Measurements from ENCODE around the gene C1QTNF1.

Gene C1QTNF1, protein sequence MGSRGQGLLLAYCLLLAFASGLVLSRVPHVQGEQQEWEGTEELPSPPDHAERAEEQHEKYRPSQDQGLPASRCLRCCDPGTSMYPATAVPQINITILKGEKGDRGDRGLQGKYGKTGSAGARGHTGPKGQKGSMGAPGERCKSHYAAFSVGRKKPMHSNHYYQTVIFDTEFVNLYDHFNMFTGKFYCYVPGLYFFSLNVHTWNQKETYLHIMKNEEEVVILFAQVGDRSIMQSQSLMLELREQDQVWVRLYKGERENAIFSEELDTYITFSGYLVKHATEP

DNA sequence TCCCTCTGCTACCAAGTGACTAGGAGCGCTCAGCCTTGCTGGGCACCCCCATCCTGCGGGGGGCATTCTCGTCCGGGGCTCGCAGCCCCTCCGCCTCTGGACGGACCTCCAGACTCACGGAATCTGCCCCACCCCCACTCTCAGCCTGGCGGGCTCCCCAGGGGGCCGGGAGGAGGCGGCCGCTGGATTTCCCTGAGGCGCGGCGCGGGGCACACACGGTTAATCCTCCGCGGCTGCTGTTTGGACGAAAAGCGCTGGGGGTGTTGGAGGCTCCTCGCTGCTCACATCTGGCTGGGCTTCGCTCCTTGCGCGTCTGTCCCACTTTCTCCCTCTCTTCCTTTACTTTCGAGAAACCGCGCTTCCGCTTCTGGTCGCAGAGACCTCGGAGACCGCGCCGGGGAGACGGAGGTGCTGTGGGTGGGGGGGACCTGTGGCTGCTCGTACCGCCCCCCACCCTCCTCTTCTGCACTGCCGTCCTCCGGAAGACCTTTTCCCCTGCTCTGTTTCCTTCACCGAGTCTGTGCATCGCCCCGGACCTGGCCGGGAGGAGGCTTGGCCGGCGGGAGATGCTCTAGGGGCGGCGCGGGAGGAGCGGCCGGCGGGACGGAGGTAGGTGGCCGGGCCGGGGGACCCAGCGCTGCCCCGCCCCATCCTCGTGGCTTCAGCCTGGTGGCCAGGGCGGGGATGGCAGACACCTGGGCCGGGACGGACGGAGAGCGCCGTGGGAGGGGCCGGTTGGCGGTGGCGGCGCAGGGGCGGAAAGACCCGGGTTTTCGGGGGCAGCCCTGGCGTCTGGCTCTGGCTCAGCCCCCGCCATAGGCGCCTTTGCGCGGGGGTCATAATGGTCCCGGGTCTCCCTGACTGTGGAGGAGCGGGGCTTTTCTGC lies at the start of gene C1QTNF1:
Gene C1QTNF1, plus strand, starts transcription at position 284 of the 886 bp plus-strand sequence. CDS start 19,800 bp downstream, outside the sequence.
- peak; percentile 38 for DNase-seq (ENCODE audit: low spot score)

DNA sequence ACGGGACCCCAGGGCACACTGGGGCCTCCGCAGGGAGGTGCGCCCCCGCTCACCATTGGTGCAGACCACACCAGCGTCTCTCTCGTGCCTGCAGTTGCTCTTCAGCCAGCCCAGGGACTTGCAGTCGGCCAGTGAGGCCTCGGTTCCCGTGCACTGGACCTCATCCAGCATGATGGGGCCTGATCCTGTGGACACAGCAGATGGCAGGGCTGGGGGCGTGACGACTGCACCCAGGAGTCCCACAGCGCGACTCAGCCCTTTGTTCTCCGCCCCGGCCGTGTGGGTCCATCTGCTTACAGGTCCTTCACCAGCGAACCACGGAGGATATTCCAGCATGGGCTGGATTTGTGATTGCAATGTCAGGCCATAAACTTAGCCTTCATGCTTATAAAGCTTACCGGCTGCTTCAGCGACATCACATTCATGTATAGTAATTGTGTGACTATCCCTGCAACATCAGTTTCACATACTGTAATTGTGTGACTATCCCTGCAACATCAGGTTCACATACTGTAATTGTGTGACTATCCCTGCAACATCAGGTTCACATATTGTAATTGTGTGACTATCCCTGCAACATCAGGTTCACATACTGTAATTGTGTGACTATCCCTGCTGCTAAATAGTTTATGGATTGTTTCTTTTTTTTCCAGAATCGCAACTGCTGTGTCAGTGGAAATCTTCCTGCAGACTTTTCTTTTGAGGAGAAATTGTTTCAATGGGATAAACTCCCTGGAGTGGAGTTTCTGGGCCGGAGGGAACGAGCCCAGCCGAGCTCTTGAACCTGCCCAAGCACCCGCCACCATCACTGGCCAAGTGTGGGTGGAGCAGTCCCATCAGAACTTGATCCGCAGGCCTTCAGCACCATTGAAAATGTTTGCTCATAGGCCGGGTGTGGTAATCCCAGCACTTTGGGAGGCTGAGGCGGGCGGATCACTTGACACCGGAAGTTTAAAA lies 49.1 kb upstream of the C1QTNF1 start:
- no peak for DNase-seq (ENCODE audit: low spot score)

DNA sequence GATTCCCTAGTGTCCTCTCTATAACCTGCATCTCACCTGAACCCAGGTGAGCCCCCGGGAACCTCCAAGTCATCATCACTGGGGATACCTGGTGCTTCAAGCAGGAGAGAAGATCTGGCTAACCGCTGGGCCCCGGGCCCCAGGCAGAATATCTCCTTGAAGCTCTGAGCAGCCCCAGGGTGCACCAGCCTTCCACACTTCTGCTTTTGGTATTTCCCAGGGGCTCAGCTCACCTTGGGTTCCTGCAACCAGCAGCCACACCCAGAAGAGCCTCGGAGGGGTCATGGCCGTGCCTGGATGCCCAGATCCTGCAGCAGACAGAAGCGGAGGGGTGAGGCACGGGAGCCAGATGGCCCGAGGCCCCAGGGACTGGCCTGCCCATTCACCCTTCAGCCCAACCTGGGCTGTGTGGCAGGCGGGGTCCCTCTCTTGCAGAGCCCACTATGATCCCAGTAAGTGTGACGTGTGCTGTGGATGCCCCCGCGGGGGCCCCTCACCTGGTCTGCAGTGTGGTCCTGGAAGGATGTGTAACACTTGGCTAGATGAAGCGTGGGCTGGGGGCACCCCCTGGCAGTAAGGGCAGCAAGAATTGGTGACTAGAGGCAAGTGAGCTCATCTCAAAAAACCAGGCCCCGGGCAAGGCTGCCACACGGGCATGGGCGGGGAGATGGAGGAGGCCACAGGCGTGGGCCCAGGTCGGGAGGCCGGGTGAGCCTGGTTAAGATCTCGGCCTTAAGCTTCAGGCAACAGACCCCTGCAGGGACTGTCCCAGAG lies 46.9 kb upstream of the C1QTNF1 start:
- peak; percentile 38 for DNase-seq (ENCODE audit: low spot score)

DNA sequence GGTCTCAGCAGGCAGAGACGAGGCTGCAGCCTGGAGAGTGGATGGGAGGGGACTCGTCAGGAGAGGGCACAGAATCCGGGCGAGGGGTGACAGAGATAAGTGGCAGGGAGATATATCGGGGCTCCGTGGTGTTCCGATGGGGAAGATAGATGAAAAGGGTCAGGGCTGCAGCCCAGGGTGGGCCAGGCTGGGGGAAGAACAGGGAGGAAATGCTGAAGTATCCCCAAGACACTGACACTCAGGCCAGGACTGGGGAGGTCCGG lies 46.4 kb upstream of the C1QTNF1 start:
- DNase-seq (ENCODE audit: low spot score), result no peak

DNA sequence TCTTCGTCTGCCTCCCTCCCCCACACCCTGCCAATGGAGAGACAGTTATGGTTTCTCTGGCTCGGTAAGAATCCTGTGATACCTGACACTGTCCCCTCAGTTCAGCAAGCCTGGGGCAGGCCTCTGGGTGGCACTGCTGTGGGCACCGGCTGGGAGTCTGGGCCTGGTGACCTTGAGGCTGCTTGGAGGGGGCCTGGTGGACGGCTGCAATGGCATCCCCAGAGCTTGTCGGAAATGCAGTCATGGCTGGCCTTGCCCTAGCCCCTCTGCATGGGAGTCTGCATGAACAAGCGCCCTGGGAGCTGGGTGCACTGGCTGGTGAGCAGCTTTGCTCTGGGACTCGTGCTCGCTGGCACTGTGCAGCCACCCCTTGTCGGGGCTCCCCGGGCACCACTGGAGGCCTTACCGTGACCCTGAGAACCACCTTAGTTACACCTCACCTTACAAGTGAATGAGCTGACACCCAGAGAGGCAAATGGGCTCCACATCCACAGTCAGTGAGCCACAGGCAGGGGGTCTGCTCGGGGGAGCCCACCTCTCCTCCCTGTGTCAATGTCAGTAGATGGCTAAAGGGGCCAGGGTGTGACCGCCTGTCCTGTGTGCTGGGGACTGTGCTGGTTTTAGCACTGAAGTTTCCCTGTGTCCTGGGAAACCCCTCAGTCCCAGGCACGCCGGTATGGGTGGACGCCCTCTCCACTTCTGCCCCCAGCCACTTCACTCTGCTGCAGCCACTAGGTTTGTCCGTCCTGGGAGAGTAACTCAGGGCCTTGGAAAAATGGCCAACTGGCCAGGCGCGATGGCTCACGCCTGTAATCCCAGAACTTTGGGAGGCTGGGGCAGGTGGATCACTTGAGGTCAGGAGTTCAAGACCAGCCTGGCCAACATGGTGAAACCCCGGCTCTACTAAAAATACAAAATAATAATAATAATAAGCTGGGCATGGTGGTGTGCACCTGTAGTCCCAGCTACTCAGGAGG lies 45.7 kb upstream of the C1QTNF1 start:
- no peak for DNase-seq (ENCODE audit: low spot score)

DNA sequence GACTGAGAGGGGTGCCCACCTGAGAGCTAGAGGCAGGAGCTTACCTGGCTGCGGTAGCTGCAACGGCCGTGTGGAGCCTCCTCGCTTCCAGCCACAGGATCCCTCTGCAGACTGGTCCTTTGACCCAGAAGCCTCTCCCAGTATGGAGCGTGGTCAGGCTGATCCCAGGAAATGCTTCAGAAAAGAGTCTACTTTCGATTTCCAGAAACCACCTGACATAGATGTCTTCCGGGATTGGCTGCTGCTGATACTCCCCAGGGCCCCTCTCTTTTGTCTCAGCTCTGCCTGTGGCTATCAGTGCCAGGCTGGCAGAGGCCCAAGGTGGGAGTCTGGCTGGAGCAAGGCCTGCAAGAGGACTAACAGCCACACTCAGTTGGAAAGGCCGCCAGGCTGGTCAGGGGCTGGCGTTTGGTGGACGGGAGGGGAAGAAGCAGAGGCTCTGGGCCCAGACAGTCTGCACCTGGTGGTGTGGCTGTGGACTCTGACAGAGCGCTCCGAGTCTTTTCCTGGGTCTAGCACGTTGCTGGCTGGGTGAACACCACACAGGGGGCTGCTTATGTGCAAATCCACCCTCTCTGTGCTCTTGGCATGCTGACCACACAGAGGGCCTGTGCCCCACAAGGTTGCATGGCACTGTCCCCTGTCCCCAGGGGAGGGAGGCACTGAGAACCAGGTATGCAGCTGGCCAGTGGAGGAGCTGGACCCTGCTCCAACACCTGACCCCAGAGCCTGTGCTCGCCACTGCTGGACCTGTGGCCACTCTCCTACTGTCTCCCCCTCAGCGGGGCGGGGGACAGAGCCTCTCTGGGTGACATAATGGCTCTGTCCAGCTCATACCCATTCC lies 44.0 kb upstream of the C1QTNF1 start, which contains the start of gene LGALS3BP:
Gene LGALS3BP, minus strand, starts transcription at position 144 of the 844 bp plus-strand sequence. CDS start 2,732 bp downstream, outside the sequence.
- DNase-seq (ENCODE audit: low spot score), result no peak

DNA sequence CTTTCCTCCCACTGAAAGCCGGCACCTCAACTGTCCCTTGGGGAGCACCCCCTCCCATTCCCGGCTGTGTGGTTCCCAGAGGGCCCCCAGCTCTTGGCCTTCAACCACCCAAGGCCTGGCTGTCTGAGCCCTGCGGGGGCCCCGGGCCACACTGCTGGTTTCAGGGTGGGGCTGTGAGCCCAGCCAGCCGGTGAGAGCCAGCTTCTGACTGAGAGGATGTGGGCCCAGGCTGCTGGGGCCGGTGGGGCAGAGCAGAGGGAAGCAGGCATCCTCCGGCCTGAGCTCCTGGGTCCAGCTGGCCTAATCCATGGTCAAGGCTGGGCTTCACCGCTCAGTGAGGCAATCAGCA lies 43.4 kb upstream of the C1QTNF1 start:
- no peak for DNase-seq (ENCODE audit: low spot score)

DNA sequence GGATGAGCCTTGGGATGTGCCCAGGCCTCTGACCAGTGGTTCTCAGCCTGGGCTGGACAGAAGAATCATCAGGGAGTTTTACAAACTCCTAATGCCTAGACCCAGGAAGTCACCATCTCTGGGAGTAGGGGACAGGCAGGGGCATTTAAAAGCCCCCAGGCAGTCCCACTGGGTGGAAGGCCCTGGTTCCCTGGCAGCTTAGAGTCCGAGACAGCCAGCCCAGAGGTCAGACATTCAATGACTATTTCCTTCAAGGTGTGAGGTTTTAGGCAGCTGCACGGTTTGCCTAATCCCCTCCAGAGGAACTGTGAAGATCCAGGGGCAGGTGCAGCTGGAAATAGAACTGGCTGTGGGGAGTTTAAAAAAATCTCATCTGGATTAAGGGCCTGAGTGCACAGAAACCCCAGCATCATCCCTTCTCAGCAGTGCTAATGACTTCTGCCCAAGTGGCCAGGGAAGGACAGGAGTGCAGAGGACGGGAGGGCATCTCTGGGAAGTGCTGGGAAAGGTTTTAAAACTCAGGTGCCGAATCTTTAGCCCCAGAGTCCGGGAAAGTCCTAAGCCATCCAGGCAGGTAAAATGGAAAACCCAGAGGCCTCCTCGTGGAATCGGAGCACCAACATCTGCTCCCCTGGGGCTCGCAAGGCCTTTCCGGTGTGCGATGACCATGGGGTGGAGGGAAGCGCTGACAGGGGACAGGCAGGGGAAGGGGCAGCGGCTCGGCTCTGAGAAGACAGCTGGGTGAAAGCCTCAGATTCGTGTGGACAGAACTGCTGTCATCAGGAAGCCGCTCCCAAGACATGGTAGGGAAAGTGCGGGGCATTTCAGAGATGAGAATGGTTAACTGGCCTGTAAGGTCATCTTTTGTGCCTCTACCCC lies 42.7 kb upstream of the C1QTNF1 start:
- DNase-seq (ENCODE audit: low spot score), result no peak

DNA sequence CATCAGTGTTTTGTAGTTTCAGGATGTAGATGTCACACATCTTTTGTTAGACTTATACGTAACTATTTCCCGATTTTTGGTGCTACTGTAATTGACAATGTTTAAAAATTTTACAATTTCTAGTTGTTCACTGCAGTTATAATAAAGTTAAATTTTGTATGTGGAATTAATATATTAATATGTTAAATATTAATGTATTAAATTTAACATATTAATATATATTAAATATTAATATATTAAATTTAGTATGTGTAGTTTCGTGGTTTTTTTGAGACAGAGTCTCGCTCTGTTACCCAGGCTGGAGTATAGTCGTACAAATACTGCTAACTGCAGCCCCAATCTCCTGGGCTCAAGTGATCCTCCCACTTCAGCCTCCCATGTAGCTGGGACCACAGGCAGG lies 38.6 kb upstream of the C1QTNF1 start:
- no peak for DNase-seq (ENCODE audit: low spot score)

DNA sequence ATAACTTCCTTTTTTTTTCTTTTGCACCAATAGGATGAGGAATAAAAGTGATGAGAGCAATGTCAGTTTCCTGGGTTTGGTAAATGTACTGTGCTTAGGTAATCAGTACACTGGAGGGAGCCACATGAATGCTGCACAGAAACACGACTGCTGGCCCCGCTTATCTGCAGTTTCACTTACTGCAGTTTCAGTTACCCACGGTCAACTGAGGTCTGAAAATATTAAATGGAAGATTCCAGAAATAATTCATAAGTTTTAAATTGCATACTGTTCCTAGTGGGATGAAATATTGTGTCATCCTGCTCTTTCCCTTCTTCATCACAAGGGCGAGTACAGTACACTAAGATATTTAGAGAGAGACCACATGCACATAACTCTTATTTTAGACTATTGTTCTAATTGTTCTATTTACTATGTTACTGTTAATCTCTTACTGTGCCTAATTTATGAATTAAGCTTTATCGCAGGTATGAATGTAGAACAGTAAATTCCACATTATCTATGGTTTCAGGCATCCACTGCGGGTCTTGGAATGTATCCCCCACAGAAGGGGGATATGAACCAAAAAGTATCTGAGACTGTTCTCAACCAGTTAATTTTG lies 37.8 kb upstream of the C1QTNF1 start:
- no peak for DNase-seq (ENCODE audit: low spot score)

DNA sequence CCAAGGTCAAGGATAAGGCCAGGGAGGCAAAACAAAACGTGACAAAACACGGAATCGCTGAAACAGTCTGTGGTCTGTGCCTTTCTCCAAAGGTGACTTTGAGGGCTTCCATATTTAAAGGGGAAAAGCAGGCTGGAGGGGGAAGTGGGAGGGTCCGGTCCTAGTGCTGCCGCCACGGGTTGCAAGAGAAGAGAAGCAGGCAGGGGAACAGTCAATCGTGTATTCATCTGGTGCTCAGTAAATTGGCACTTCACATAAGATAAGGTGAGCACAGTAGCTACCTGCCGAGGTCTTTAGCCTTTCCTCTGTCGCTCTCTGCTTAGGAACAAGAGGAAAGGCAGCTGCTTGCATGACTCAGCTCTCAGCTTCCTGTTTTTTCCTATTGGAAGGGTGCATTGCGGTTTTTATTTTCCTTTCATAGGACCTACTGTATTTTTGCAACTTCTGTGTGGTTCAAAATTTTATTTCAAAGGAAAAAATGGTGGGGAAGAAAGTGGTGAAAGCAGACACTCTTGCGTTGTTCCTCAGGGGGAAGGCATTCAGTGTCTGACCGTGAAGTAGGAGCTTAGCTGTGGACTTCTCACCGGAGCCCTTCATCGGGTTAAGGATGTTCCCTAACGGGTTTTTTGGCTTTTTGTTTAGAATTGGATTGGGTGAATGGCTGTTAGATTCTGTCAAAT lies 37.2 kb upstream of the C1QTNF1 start:
- no peak for DNase-seq (ENCODE audit: low spot score)

DNA sequence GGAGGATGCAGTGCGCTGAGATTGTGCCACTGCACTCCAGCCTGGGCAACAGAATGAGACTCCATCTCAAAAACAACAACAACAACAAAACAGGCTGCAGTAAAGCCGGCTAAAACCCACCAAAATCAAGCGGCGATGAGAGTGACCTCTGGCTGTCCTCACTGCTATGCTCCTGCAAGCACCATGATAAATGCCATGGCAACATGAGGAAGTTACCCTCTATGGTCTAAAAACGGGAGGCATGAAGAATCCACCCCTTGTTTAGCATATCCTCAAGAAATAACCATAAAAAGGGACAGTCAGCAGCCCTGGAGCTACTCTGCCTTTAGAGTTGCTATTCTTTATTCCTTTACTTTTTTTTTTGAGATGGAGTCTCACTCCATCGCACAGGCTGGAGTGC lies 35.8 kb upstream of the C1QTNF1 start:
- DNase-seq (ENCODE audit: low spot score), result no peak

DNA sequence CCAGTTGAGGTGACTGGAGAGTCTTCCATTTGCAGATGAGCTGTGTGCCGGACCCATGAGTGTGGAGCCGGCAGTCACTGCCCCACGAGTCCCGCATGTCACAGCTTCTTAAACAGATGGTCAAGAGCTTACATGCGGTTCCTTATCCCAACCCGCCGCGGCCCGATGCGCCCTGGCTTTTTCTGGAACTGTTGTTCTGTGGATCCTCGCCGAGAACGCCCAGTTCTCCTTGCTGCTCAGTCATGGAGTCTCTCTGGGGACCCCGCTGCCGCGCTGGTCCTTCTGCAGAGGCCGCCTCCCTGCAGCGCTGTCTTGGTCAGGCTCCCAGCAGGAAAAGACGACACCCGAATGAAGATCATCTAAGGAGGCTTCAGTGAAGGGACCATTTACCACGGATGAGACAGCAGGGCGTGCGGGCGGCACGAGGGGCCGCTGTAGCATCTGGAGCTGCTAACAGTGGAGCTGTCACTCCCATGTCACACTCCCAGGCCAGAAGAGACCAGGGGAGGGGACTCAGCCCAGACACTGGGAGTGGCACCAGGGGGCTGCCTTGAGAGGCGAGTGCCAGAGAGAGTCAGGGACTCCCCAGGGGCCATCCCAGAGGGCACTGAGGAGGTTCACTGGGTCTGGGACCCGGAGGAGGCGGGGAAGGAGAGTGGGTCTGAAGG lies 33.5 kb upstream of the C1QTNF1 start:
- no peak for DNase-seq (ENCODE audit: low spot score)

DNA sequence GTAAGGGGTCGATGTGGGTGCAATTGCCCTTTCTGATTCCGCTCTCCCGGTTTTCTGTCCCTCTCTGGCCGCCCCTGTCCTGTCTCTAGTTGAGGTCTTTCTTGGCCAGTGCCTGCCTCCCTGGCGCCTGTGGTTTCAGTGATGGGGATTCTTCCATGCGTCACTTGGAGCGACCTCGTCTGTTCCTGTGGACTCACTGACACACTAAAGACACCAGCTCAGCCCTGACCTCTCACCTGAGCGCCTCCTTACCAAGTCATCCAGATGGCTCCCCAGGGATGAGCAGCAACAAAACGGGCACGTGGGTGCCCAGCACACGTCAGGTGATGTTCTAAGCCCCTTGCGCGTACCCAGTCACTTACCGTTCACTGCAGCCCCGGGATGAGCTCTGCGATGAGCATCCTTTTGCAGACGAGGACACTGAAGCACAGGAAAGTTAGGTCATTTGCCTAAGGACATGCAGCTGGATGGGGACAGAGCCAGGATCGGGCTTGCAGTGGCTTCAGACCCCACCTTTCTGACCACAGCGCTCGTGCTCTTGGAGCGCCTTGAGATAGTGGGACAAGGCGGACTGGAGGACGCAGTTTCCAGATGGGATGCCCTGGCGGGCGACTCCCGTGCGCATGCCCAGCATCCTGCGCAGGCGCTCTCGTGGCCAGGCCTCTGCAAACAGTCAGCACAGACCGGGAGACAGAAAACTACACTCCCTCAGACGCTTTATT lies 32.8 kb upstream of the C1QTNF1 start:
- DNase-seq (ENCODE audit: low spot score), result no peak

DNA sequence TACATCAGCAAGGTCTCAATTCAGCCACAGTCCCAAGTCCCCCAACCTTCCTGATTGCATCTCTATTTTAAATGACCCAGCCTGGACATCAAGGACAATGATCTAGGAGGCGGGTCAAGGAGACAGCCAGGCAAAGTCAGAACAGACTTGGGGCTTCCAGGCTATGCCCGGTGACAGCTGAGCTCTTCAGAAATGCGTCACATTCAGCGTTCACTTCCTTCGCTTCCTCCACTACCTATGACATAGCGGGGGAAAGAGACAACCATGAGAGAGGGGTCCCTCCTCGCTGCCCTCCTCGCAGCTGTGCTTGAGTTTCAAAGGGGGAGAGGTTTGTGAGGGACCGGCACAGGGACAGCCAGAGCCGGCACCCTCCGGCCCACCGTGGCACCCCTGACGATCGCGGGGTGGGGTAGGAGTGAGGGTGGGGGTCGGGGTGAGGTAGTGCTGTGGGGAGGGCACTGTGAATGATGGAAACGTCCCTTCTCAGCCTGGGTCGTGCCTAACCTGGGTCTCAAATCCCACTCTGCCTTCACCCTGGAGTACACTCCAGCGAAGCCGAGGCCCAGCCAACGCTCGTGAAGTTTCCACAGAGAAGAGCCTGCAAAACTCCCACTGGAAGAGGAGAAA lies 31.9 kb upstream of the C1QTNF1 start:
- no peak for DNase-seq (ENCODE audit: low spot score)
